Gastrocnemius medialis (tissue), 4 donors: ENCODE results near the gene TMEM79. TPM values are rescaled to one million over a fixed set of nuclear protein-coding genes. Genes with fewer than 3 reads are reported as not detected.

ENCODE experiments used
- ATAC-seq, 2 donors: fragments of 150-250 bp; one replicate each; pipeline ENCODE4 v1.9.1; 2016
- DNase-seq, 2 donors: peaks; one replicate each; pipeline ENCODE4 v3.0.0-alpha.2; 2019
- H3K27ac ChIP-seq, 4 donors: fragments of 200-600 bp; sonication (generic); 1 replicate in 1 of 4; 2 replicates in 3 of 4; pipeline ENCODE4 v1.5.1; 2016 to 2018; ENCODE audit warnings: mild to moderate bottlenecking in 2 of 4, moderate library complexity in 1 of 4
- H3K27me3 ChIP-seq, 3 donors: fragments of 200-600 bp; sonication (generic) in 2 of 3; 1 replicate in 1 of 3; 2 replicates in 2 of 3; pipeline versions ENCODE4 v1.5.1 to v1.6.0; 2016 to 2019; ENCODE audit warnings: mild to moderate bottlenecking in 1 of 3, moderate library complexity in 1 of 3
- H3K36me3 ChIP-seq, 2 donors: fragments of 200-600 bp; sonication (generic) in 1 of 2; one replicate each; pipeline ENCODE4 v1.5.1; 2017 to 2018
- H3K4me1 ChIP-seq, 2 donors: fragments of 200-600 bp; sonication (generic) in 1 of 2; one replicate each; pipeline ENCODE4 v1.5.1; 2016 to 2017; ENCODE audit warnings: mild to moderate bottlenecking in 2 of 2
- H3K4me3 ChIP-seq, 4 donors: fragments of 200-600 bp; sonication (generic) in 3 of 4; 1 replicate in 1 of 4; 2 replicates in 3 of 4; pipeline ENCODE4 v1.5.1; 2016 to 2019; ENCODE audit warnings: mild to moderate bottlenecking in 2 of 4
- H3K9me3 ChIP-seq, 3 donors: fragments of 200-600 bp; sonication (generic) in 2 of 3; 1 replicate in 1 of 3; 2 replicates in 2 of 3; pipeline ENCODE4 v1.5.1; 2016 to 2019
- POLR2A ChIP-seq, 2 donors: fragments of 450-650 bp; IDR thresholded peaks; one replicate each; pipeline ENCODE4 v1.6.1; 2017; ENCODE audit warnings: antibody characterized with exemption in 2 of 2, mild to moderate bottlenecking in 2 of 2, moderate library complexity in 2 of 2
- in situ Hi-C, 4 donors: fragments of 200-750 bp; cut with MboI; loops; one replicate each; pipeline versions ENCODE4 v1.15.0 to v1.8.0; 2017; ENCODE audit warnings: low sequenced_read_pairs in 4 of 4
- intact Hi-C: fragments of 100-400 bp; cut with DNase I; formaldehyde crosslinking; loops from one replicate; pipeline ENCODE4 v1.15.1; 2023; ENCODE audit warnings: low total_unique reads
- total RNA-seq, 4 donors: library from RNA; depleted of rRNA; stranded (reverse); fragments of >200 nt; gene quantifications; one replicate each; pipeline versions ENCODE4 v1.1.0 to v1.2.3, GENCODE V29; 2016
- TF ChIP-seq, protein P1 (sequence below), 5 experiments: fragments of 450-650 bp in 3 of 5; fragments of 200-600 bp in 2 of 5; sonication (generic) in 2 of 5; IDR thresholded peaks in 4 of 5; conservative IDR thresholded peaks in 1 of 5; 1 replicate in 4 of 5; 2 replicates in 1 of 5; pipeline ENCODE4 v1.5.1; 2016 to 2019; ENCODE audit warnings: antibody characterized with exemption in 5 of 5, mild to moderate bottlenecking in 3 of 5, moderate library complexity in 3 of 5

Gene TMEM79
- total RNA-seq, 4 donors from 2014 or later: 0.20 to 1.5 (median 0.68) TPM

DNA sequence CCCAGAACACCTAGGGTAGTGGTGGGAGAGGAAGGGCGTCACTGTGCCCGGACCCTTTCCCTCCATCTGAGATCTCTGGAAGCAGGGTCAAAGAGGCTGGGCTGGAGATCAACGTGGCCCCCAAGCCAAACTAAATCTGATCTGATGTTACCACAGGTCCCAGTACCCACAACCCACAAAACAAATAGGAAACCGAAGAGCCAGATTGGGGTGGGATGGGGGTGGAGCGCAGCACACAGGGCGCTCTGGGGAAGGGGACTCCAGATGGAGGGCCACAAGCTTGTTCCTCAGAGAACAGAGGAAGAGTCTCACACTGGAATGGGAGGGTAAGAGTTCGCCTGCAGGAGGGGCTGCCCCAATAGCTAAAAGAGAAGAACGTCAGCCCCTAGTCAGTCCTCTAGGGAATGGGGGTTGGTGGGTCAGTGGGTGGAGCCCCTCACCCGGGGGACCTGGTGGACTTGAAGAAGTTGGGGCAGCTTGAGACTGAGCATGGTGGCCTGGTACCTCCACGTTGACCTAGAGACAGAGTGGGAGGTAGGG, 37.8 kb upstream of the TMEM79 start:
- Histone ChIP-seq H3K27ac (no peak overlapping the region), H3K36me3 (peaks cover 0 to 24% of the 10 kb centered on the region in 2 donors), H3K4me1 (peaks cover 7 to 10% of the 10 kb centered on the region in 2 donors), H3K4me3 (peak overlapping the region in 1 of 4 donors; percentile 28), H3K27me3 (peaks cover 17 to 20% (median 20%) of the 10 kb centered on the region in 3 donors), H3K9me3 (no peaks in the 10 kb centered on the region)
- in situ Hi-C loops: no loop called here
- ATAC-seq (no peak), DNase-seq (no peak)
- intact Hi-C loops: no loop called here
- TF ChIP-seq POLR2A (IDR thresholded peaks at IDR 0.05): no peak
- TF ChIP-seq, protein P1, sequence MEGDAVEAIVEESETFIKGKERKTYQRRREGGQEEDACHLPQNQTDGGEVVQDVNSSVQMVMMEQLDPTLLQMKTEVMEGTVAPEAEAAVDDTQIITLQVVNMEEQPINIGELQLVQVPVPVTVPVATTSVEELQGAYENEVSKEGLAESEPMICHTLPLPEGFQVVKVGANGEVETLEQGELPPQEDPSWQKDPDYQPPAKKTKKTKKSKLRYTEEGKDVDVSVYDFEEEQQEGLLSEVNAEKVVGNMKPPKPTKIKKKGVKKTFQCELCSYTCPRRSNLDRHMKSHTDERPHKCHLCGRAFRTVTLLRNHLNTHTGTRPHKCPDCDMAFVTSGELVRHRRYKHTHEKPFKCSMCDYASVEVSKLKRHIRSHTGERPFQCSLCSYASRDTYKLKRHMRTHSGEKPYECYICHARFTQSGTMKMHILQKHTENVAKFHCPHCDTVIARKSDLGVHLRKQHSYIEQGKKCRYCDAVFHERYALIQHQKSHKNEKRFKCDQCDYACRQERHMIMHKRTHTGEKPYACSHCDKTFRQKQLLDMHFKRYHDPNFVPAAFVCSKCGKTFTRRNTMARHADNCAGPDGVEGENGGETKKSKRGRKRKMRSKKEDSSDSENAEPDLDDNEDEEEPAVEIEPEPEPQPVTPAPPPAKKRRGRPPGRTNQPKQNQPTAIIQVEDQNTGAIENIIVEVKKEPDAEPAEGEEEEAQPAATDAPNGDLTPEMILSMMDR (IDR thresholded peaks at IDR 0.05 in 4 of 5, conservative IDR thresholded peaks at IDR 0.05 in 1 of 5): no peak

- Histone ChIP-seq H3K27me3 (peaks cover 17 to 20% (median 20%) of the 10 kb centered on the region in 3 donors), H3K4me3 (no peak overlapping the region), H3K36me3 (peaks cover 0 to 30% of the 10 kb centered on the region in 2 donors), H3K27ac (no peak overlapping the region), H3K9me3 (no peaks in the 10 kb centered on the region), H3K4me1 (peaks cover 7 to 10% of the 10 kb centered on the region in 2 donors)
- peak in 1 of 2 donors; percentile 35 for DNase-seq
- ATAC-seq: peak in 1 of 2 donors; percentile 19
- in situ Hi-C loops: no loop called here
- TF ChIP-seq, protein P1 (IDR thresholded peaks at IDR 0.05 in 4 of 5, conservative IDR thresholded peaks at IDR 0.05 in 1 of 5): no peak
- no peak for TF ChIP-seq POLR2A (IDR thresholded peaks at IDR 0.05)
- intact Hi-C loops: no loop called here
Observed at GRCh38 chr1:156246781-156247459, 37.2 kb upstream of the TMEM79 start.

DNA sequence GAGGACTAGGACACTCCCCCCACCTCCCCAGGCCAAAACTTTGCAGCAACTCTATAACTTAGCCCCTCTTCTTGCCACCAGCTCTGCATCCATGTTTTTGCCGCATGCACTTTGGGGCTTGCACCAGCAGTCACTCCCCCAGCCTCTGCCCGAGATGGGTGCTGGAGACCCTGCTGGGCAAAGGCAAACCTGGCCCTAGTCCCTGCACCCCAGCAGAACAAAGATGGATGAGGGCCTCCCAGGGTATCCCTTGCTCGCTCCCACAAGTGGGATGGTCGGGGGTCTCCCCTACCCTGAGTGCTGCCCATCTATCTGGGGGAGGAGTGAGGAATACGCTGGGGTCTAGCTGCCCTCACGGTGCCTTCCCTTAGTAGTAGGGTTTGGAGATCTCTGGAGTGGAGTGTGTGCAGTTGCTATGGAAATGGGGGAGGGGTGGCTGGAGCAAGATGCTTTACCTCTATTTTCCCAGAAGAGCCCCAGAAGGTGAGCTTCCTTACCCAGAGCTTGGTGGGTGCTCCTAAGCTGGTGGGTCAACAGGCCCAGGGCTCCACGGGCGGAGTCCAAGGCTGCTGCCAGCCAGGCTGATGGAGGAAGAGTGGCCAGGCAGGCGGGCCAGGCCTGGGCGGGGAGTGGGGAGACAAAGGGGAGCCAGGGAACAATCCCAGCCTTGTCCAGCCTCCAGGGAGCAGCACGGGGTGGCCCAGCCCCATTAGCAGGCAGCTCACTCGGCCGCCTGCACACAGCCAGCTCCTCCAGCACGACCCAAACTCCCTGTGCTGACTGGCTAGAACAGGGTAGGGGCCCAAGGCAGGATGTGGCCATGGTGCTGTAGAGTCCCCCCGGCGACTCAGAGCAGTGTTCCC, 36.4 kb upstream of the TMEM79 start, which contains the start of gene PAQR6:
PAQR6 (minus strand) TSS at position 597 of the 863 bp plus-strand sequence. CDS start 1,325 bp downstream, outside the sequence.
- TF ChIP-seq, protein P1 (IDR thresholded peaks at IDR 0.05 in 4 of 5, conservative IDR thresholded peaks at IDR 0.05 in 1 of 5): no peak
- no peak for TF ChIP-seq POLR2A (IDR thresholded peaks at IDR 0.05)
- in situ Hi-C loops: no loop called here
- intact Hi-C loops: no loop called here
- Histone ChIP-seq H3K27ac (no peak within 1 kb of the TSS), H3K36me3 (peaks cover 0 to 38% of the 10 kb centered on the region in 2 donors), H3K4me1 (peaks cover 7 to 10% of the 10 kb centered on the region in 2 donors), H3K27me3 (peaks cover 17 to 20% (median 20%) of the 10 kb centered on the region in 3 donors), H3K4me3 (no peak within 1 kb of the TSS), H3K9me3 (no peaks in the 10 kb centered on the region)
- ATAC-seq (peak in 1 of 2 donors; percentile 9), DNase-seq (no peak)

- ATAC-seq (no peak), DNase-seq (no peak)
- H3K4me3 ChIP-seq: no peak overlapping the region
- in situ Hi-C loops: no loop called here
- H3K9me3 ChIP-seq: no peaks in the 10 kb centered on the region
- peaks cover 17 to 20% (median 20%) of the 10 kb centered on the region in 3 donors for H3K27me3 ChIP-seq
- no peak overlapping the region for H3K27ac ChIP-seq
- no peak for TF ChIP-seq POLR2A (IDR thresholded peaks at IDR 0.05)
- TF ChIP-seq, protein P1 (IDR thresholded peaks at IDR 0.05 in 4 of 5, conservative IDR thresholded peaks at IDR 0.05 in 1 of 5): no peak
- peaks cover 7 to 10% of the 10 kb centered on the region in 2 donors for H3K4me1 ChIP-seq
- intact Hi-C loops: no loop called here
- peaks cover 0 to 44% of the 10 kb centered on the region in 2 donors for H3K36me3 ChIP-seq
Observed at GRCh38 chr1:156248323-156248683, 35.8 kb upstream of the TMEM79 start.
